GM18870 (cell line): ENCODE data around the gene RNASE7.
A peak's percentile ranks its signal among the peaks of the same experiment; 100 is the strongest.
"Not testable (repeated sequence)": the region's sequence is repeated elsewhere in the genome, so short reads cannot be mapped to it uniquely, and the experiment has no call there.

Experiments
- ATAC-seq: cut with Tn5 transposase; IDR thresholded peaks from one replicate; pipeline ENCODE4 v1.9.1; 2021; ENCODE audit warnings: moderate library complexity; ENCODE audit not compliant: unreplicated experiment

The RNASE7 gene

DNA sequence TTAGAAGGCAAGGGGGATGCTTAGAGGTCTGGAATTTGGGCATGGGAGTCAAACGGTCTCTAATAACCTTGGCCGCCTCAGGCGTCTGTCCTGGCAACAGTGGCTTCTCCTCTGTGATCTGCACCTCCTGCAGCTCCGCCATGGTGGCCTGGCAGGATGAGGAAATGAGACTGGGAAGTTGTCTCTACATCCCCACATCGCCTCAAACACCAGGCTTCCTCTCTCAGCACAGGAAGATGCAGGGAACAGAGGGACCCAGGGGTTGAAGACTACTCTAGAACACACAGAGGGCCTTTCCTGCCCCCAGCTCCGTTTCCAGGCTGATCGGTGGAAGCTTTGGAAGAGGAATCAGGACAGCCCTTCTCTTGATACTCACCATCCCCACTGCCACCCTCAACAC is 19.0 kb upstream of the RNASE7 start:
- ATAC-seq, result no peak

- ATAC-seq, result no peak
Measured at GRCh38 chr14:21023817-21024584, 18.2 kb upstream of the RNASE7 start.

- ATAC-seq, result no peak
Measured at GRCh38 chr14:21024585-21025370, 17.4 kb upstream of the RNASE7 start, which contains the start of gene NDRG2. TSS of gene NDRG2 (minus strand) at chr14:21025061. CDS start at chr14:21023315, 1,746 bp downstream.

GRCh38 chr14:21025371-21026273 is 16.5 kb upstream of the RNASE7 start:
- no peak for ATAC-seq

GRCh38 chr14:21026274-21026987 is 15.7 kb upstream of the RNASE7 start:
- no peak for ATAC-seq

GRCh38 chr14:21026988-21027315 is 15.2 kb upstream of the RNASE7 start:
- no peak for ATAC-seq

DNA sequence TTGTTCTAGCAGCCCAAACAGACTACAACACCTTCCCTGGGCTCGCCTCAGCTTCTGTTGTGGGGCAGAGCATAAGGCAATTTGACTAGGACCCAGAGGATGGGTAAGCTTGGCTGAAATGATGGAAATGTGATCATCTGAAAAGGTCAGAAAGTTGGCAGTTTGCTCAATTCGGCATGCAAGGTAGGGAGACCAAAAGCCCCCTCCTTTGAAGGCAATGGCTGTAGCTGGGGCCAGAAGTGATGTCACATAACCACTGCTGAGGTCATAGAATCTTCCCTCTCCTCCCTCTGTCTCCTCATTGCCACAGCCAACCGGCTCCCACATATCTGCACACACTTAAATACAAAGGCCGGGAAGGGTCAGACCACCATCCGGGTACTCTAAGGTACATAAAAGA is 12.2 kb upstream of the RNASE7 start, which contains the start of gene TPPP2:
Gene TPPP2, plus strand, starts transcription at position 301 of the 400 bp plus-strand sequence. CDS start 365 bp downstream, outside the sequence.
- ATAC-seq, result no peak

DNA sequence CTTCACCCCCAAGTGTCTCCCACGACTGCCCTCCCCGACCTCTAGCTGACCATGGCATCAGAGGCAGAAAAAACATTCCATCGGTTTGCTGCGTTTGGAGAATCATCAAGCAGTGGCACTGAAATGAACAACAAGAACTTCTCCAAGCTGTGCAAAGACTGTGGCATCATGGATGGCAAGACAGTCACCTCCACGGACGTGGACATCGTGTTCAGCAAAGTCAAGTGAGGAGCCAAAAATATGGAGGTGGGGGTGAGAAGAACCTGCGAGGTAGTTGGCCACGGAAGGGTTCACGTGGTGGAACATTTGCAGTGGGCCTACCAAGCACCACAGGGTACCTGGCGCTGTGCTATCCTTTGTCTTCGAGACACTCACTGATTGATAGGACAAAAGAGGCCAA is 11.6 kb upstream of the RNASE7 start:
- ATAC-seq, result no peak

DNA sequence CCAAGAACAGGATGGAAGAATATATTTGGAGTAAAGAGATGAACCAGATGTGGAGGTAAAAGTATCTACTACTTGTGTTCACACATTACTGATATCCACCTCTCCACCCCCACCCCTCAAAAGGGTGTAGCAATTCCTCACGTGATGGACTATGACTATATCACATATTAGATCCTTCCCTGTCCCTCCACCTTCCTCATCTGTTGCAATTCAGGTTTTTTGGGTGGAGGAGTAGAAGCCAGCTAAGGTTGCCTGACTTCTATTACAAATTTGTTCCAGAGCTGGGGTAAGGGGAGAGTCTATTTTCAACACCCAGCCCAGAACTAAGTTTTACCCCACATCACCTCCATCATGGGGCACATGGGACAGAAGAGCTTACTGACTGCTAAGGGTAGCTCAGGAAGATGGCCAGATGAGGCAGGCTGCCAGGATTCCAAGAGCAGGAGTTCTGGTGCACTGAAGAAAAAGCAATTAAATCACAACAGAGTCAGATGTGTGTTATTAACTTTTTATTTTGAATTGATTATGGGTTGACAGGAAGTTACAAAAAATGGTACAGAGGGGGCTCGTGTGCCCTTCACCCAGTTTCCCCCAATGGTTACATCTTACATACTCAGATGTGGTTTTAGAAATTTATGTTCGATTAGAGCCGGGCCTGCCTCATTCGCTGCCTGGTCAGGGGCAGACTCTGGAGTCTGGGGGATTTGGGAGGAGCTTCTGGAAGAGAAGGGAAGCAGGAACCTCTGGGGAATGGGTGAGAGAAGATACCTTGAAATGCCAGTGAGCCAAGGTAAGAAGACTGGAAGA is 9.6 kb upstream of the RNASE7 start:
- no peak for ATAC-seq

GRCh38 chr14:21033133-21033698 is 8.9 kb upstream of the RNASE7 start:
- no peak for ATAC-seq

GRCh38 chr14:21034707-21035106 is 7.5 kb upstream of the RNASE7 start, which contains the start of gene RNASE13:
TSS of gene RNASE13 (minus strand) at chr14:21034807. CDS start at chr14:21034288, 519 bp downstream.
- no peak for ATAC-seq

DNA sequence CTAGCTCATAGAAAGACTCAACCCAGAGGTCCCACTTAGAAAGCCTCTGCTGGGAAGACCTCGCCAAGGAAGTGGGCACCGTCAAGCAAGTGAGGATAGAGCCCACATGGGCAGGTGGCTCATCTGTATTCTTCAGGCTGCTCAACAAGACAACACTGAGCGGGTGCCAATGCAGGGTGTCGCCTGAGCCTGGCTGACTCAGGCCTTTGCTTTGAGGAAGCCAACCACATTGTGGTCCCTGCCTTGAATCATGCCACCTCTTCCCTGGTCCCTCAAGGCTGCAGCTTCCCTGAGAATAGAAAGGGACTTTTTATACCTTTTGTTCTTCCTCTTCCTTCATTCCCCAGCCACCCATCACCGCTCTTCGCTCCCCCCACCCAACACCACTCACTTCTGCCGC is 5.4 kb upstream of the RNASE7 start:
- ATAC-seq, result no peak

GRCh38 chr14:21037156-21037555 is 5.0 kb upstream of the RNASE7 start:
- no peak for ATAC-seq

GRCh38 chr14:21038441-21039422 is 3.4 kb upstream of the RNASE7 start:
- ATAC-seq, result no peak

DNA sequence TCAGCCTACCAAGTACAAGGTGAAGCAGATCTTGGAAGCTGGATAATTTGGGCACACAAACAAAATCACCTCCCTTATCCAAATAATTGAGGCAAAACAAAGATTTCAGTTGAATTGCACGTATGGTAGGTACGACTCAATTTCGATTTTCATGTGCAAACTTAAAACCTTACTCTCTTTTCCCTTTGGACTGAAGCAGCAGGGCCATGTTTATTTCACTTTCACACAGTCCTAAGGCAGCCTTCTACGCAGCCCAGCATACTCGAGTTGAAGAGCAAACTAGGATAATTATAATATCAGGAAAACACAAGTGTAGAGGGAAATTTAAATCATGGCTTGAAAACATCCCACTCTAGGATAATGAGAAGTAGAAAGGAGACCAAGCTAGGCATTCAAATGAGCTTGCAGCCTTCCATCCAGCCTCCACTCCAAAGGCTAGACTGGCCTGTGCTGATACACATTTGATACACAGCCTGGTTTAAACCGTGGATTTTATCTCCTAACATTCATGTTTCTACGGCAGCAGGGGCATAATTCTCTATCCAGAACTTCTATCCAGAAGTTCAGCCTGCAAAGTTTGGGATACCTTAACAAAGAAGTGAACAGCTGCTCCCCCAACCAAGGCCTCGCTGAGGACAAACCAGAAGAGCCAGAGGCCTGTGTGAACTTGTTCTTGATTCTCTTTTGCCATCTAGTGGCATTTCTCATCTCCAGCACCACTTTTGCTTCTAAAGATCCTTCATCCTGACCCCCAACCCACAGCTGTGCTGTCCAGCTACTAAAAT is 2.4 kb upstream of the RNASE7 start:
- peak; percentile 55 for ATAC-seq

- no peak for ATAC-seq
Measured at GRCh38 chr14:21040370-21040925, 1.7 kb upstream of the RNASE7 start.

DNA sequence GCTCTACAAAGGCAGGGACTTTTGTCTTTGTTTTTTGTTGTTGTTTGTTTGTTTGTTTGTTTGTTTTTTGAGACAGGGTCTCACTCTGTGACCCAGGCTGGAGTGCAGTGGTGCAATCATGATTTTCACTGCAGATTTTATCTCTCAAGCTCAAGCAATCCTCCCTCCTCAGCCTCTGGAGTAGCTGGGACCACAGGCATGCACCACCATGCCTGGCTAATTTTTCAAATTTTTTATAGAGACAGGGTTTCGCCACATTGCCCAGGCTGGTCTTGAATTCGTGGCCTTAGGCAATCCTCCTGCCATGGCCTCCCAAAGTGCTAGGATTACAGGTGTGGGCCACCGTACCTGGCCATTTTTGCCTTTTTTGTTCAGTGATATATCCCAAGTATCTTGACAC is 1.2 kb upstream of the RNASE7 start:
- ATAC-seq, result not testable (repeated sequence)
